Fibroblast of gingiva (primary cell): Measurements from ENCODE around the gene IL15RA.
A peak's percentile ranks its signal among the peaks of the same experiment; 100 is the strongest.
"Not testable (repeated sequence)": the region's sequence is repeated elsewhere in the genome, so short reads cannot be mapped to it uniquely, and the experiment has no call there.

Experiments
- DNase-seq: peaks from one replicate; pipeline ENCODE4 v3.0.0-alpha.2; 2011; ENCODE audit warnings: low read depth

IL15RA gene

DNA sequence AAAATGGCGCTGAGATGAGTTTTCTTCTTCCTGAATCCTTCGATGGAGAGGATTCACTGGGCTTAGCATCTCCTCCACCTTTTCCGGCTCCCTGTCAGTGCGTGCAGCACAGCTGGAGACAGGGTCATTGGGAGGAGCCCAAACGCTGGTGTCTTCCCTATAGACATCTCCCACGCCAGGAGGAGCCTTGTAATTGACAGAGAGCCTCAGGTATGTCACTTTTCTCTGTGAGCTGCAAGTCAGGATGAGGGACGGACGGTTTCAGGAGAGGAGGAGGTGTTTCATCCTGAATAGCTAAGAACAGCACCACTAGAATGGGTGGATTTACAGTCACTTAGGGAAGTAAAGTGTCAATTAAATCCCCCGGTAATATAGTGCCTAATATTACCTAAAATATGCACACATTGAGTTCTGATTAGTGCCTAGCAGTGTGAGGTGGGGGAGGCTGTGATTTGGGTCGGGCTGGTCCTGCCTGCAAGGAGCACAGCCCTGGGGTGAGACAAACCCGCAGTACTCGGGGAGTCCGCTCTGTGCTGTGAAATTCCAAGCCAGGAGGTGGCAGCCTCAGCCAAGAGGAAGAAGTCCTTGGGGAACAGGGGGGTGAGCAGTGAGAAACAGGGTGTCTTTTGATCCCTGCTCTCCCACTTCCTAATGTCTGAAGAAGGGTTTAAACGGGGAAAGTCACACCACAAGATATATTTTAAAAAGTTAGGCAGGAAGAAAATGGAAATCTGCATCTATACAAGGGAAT, 28.2 kb downstream of the IL15RA start:
- peak; percentile 61 for DNase-seq

DNA sequence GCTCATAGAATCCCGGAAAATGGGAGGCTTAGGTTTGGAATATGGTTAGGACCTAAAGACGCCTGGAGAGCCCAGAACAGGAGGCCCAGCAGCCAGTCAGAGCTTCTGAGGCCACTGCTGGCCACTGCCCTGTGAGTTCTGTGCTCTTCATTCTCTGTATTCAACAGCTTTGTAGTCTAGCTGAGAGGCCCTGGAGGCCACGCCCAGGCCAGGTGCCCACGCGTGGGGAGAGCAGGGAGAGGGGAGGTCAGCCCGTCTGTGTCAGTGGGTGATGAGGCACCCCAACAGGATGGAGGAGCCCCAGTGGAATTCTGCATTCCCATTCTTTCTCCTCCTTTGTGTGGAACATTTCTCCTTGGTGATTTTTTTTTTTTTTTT, 29.1 kb downstream of the IL15RA start:
- DNase-seq = no peak

DNA sequence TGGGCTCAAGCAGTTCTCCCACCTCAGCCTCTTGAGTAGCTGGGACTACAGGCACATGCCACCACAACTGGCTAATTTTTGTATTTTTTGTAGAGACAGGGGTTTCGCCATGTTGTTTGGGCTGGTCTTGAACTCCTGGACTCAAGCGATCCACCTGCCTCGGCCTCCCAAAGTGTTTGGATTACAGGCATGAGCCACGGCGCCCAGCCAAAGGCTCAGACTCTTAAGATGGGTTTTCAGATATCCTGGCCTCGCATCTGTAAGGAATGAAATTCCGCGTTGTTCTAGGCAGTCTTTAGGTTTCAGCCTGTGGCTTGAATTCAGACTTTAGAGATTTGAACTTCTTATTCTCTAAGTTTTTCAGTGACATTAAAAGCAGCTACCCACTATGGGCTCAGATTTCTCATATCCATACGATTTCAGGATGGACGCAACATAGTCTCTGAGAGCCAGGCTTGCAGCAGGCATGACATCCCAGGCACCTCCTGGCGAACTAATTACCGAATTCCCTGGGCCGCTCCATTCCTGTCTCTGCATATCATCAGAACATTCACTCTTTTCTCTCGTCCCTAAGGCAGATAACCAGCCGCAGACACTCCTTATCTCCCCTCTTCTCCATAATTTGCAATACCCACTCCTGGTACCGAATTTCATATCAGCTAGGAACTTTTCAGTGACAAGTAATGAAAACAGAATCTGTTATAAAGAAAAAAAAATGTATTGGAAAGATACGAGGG, 29.7 kb downstream of the IL15RA start:
- no peak for DNase-seq

DNA sequence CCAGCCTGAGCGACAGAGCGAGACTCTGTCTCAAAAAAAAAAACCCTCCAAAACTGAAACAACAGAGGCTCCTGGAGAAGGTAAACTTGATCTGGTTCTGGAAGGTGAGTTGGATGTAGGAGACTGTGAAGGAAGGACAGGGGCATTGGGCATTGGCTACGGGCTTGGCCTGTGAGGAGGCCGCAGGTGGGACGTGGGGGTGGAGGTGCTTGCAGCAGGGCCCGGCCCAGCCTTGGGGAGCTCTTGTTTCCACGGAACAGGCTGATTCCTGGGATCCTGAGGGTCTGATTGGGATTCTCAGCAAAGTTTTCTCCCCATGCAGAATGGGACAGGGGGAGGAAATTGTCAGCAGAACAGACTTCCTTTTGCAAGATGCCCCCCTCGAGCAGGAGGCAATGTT, 30.6 kb downstream of the IL15RA start:
- DNase-seq = no peak

DNA sequence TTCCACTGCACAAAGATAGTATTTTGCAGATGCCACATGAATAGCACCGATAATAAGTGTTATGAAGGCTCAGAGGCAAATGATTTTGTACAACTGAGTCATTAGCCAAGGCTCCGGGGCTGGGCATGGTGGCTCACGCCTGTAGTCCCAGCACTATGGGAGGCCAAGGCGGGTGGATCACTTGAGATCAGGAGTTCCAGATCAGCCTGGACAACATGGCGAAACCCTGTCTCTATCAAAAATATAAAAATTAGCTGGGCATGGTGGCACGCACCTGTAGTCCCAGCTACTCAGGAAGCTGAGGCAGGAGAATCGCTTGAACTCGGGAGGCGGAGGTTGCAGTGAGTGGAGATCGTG, 30.9 kb downstream of the IL15RA start:
- not testable (repeated sequence) for DNase-seq

DNA sequence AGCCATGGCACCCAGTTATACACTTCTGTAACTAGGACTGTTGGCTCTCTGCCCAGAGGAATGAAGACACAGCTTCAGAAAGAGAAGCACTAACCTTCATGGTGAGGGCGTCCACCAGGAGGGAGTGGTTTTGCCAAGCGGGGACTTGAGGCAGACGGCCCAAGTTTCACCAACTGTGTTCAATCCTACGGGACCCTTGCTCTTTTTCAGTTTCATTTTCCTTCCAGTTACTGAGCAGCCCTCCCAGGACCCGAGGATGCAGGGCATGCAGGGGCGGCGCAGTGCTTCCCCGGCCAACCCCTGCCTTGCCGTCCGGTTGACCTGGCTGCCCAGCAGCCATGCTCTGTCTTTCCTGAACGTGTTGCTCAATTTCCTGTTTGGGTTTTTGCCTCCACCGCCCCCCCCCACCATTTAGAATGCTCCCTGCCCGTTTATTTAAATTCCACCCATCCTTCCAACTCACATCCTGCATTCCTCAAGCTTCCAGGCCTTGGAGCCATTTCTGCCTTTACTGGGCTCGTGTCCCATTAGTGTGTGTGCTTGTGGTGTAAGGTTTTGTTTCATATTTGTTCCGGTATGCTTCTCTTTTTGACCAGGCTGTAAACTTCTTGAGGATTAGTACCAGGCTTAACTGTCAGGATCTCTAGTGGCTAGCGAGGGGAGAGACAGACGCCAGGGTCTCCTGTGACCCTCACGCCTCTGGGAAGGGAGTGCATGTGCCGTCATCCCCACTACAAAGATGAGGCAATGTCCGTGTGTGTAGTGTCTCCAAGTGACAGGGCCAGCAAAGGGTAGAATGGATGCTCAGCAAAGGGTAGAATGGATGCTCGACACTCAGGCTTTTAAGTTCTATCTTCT, 31.6 kb downstream of the IL15RA start:
- DNase-seq = peak; percentile 98

DNA sequence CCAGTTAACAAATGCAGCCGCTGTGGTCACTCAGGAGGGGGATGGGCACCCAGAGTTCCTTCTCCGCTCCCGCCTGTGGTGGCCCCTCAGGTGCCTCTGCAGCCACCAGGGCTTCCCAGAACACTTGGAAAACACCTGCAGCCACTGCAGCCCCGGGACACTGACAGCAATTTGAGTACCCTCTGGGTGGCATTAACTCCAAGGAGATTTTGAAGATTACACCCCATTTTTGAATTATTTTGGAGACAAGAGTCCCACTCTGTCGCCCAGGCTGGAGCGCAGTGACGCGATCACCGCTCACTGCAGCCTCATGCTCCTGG, 32.2 kb downstream of the IL15RA start:
- DNase-seq = no peak

DNA sequence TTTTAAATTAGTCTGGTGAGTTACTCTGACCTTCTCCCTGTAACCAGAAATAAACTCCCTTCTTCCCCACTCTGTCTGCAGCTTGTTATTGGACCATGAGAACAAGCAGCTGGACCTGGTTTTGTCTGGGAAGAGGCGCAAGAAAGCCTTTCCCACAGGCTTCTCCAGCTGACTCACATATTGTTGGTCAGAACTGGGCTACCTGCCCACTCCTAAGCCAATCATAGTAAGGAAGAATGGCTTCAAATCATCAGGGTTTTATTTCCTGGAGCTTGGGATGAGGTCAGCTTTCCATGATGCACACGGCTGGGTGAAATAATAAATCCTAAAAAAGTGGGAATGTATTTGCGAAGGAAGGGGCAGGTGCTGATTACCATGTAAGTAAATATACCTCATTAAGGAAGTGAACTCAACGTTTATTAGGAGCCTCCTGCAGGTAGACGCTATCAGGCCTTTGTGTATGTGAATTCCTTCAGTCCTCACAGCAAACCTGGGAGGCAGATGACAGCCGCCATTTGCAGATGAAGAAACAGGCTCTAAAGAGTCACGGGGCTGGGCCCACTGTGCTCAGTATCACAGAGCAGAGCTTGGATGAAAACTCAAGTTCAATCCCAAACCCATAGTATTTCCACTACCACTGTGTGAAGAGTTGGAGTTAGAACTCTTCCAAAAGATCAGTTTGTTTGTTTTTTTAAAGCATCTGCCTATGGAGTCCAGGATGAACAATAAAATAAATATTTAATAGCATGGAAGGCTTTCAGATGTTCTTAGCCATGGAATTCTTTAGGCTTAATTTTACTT, 32.8 kb downstream of the IL15RA start:
- DNase-seq = peak; percentile 99

DNA sequence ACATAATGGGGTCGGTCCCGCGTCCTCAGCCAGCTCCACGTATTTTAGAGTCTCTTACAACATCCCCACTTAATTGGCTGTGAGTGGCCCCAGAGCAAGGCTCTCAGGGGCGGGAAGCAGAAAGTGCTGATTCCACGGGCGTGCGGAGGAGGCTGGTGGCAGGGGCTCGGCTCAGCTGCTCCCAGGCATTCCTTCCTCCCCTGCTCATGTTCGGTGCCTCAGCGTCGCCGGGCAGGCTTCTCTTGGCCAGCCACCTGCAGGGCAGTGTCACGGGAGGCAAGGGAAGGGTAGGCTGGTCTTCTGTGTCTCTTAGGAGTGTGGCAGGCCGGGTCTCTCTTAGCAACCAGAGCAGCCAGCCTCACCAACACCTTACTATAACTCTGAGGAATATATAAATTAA, 33.8 kb downstream of the IL15RA start:
- DNase-seq = peak; percentile 26

DNA sequence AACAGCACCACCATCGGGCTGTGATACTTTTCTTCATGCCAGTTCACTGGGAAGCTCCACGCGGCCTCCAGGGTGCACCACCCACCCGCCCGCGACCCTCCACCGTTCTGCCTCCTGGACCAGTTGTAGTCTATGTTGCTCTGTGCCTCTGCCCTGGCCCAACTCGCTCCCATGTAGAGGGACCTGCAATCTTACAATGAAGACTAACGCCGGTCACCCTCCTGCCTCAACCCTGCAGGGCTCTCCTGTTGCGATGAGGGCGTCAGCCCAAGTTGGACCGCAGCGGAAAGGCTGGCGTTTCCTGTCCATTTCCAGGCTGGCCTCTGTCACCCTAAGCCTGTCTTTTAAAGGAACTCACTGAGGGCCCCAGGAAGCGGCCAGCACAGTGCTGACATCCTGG, 34.9 kb downstream of the IL15RA start:
- no peak for DNase-seq

DNA sequence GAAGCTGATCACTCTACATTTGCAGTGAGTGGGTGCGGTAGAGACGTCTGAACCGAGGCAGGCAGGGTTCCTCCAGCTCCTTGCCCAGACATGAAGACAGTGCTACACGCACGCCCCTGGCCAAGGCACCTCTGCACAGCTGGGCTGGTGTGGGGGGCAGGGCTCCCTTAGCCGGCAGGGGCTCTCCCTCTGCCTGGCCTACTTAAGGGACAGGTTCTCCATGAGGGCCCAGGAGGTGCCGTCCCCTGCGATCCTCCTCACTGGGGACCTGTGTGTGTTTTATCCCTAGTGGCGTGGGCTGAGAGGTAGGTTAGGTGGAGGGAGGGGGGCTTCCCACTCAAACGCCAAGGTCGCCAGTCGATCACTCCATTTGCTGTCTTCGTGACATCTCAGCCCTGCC, 35.3 kb downstream of the IL15RA start:
- no peak for DNase-seq

DNA sequence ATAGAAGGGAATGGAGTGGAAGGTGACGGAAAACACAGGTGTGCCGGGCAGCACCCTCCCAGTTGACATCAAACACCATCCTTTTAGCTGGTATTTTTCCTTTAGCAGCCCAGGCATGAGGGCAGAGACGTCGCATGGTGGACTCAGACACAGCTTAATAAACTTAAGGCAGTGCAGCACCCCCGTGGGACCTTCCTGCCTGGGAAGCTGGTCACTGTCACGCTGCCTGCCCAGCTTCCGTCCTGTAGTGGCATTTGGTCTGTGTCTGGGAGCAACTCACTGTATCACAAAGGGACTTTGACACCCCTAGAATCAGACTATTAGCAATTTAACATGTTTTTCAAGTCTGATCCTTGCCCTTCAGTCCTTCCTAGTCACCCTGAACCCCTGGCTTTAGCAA, 35.8 kb downstream of the IL15RA start:
- no peak for DNase-seq

DNA sequence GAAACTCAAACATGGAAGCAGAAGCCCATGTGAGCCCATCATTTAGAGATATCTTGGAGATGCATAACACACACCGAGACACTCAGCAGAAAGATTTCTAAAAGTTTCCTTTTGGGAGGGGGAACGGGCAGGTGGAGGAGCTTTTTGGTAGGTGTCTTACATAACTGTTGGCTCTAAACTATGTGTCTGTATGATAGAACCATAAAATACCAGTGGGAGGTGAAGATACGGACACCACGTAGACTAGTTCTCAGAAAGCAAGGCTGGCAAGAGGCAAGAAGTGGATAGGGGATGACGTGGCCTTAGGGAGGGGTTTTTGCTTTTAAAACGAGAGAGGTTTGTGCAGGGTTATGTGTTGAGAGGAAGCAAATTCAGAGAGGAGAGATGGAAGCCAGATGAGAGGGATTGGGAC, 36.5 kb downstream of the IL15RA start:
- no peak for DNase-seq

DNA sequence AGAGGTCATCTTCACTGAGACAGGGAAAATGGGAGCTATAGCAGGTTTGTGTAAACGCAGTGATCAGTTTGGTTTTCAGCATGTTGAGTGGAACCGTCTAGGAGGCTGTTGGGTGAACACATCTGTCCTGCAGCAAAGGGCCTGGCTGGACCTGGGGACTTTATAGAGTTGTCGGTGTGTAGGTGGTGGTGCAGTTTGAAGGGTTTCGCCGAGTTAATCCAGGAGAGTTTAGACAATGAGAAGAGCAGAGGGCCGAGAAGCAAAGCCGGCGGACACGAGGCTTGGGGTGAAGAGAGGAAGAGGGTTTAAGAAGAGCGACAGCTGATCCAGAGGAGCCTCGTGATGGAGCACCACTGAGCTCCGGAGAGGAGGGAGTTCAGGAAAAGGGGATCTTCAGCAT, 39.1 kb downstream of the IL15RA start:
- DNase-seq = no peak

DNA sequence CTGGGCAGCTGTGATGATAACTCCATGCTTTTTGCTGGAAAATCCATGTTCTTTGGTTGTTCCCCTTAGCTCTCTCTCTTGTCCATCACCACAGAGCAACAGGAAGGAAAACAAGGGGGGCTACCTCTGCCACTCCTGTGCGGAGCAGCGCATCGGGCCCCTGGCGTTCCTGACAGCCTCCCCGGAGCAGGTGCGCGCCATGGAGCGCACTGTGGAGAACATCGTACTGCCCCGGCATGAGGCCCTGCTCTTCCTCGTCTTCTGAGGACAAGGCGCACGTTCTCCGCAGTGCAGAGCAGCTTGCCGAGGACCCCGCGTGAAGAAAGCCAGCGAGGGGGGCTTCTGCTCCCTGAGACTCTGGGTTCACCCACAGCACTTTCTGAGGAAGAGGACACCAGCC, 40.3 kb downstream of the IL15RA start:
- no peak for DNase-seq

DNA sequence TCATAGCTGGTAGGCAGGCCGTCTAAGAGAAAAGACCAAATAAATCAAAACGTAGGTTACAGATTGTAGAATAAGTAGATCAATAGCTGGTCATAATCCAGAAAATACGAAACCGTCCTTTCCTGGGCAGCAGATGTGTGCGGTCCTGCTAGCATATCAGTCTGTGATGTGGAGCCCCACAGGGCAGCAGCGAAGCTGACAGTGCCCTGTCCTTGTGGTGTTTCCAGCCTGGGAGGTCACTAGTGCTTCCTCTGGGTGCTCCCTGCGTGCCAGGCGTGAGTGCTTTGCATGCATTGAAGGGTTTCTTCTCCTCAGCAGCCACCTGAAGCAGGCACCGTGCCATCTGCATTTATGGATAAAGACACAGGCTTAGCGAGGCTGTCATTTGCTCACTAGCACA, 41.7 kb downstream of the IL15RA start:
- no peak for DNase-seq

DNA sequence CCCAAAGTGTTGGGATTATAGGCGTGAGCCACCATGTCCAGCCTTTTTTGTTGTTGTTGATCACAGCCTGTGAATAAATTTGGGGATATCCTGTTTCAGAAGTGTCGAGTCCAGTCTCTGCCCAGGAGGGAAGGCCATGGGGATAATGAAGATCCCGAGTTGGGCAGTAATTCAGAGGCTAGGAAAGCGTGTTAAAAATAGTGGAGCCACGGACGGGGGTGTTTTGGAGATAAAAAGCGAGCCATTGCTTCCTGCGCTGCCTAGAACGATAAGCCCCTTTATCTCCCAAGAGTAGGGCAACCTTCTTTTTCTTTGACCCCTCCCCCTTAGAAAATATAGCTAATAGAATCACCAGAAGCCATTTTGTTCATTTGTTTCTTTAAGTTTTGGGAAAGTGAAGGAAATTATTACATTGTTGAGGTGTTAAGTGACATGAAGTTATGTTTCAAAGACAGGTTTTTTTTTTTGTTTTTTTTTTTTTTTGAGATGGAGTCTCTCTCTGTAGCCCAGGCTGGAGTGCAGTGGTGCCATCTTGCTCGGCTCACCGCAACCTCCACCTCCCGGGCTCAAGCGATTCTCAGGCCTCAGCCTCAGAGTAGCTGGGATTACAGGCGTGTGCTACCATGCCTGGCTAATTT, 43.3 kb downstream of the IL15RA start:
- no peak for DNase-seq

DNA sequence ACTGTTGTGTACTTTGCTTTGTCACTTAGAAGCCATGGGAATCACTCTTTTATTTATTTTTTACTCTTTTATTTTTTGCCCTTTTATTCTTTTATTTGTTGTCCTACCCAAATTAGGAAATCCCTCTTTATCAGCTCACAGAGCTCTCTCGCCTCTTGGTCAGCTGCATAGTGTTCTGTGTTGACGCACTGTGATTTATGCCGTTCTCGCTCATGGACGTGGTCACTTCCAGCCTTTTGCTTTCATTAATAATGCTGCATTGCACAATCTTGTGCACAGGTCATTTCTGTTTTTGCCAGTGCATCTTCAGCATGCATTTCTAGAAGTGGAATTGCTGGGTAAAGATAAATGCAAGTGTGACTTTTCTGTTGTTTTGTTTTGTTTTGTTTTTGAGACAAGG, 45.0 kb downstream of the IL15RA start:
- DNase-seq = no peak

DNA sequence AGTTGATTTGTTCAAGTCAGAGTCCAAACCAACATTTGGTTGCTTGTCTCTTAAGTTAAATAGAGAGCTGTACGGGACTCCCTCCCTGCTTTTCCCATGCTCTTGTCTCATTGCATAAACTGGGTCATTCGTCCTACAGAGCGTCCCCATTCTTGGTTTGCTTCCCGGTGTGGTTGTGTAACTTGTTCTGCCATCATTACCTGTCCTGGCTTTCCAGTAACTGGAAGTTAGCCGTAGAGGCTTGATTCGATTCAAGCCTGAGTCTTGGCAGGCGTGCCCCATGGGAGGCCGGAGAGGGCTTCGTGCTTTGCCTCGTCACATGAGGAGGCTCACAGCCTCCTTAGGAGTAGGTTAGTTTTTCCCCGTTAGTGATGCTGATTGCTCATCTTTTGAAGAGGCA, 47.1 kb downstream of the IL15RA start:
- no peak for DNase-seq

DNA sequence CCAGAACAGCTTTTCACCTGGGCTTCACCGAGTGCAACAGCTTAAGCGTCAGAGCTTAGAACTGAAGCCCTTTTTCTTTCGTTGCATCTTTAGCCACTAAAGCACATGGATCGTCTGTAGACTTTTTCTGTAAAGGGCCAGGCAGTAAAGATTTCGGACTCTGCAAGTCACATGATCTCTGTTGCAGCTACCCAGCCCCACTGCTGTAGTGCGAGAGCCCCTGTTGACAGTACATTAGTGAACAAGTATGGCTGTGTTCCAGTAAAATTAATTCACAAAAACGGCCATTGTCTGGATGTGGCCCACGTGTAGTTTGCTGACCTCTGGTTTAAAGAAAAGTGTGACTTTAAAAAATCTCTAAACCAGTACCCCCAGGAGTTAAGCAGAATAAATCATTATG, 47.9 kb downstream of the IL15RA start:
- DNase-seq = no peak

DNA sequence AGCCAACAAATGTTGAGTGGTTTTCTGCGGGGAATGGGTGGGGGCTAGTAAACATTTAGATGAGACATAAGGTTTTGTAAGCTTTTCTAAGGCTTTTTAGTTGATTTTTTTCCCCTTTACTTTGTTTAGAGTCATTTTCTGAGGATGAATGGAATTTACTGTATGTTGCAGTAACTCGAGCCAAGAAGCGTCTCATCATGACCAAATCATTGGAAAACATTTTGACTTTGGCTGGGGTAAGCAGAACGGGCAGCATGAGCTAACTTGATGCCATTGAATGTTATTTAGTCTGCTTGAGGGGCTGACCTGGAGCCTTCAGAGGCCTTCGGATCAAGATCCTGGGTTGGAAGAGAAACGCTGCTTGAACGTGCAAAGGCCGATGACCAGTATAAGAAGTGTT, 50.0 kb downstream of the IL15RA start:
- DNase-seq = peak; percentile 84

DNA sequence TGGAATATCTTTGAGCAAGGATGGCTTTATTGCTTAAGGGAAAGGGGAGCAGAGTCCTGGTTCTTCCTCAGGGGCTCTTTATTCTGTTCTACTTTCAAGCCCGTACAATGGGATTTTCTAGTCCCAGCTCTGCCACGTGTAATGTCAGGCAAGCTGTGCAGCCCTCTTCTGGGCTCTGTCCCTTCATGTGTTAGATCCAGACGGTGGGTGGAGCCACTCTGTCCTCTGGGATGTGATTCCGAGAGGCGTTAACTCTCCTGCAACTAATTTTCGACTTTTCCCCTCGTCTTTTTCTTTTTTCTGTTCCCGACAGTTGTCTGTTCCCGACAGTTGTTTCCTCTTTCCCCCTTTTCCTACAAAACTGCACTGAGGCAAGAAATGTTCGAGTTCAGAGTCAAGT, 52.5 kb downstream of the IL15RA start:
- no peak for DNase-seq
